Limb (tissue), 2 donors: ENCODE results near the gene SH3GL3.

ENCODE experiments used
- DNase-seq, 2 donors: peaks; one replicate each; pipeline ENCODE4 v3.0.0-alpha.2; 2016; ENCODE audit errors: extremely low spot score in 2 of 2

SH3GL3 gene

DNA sequence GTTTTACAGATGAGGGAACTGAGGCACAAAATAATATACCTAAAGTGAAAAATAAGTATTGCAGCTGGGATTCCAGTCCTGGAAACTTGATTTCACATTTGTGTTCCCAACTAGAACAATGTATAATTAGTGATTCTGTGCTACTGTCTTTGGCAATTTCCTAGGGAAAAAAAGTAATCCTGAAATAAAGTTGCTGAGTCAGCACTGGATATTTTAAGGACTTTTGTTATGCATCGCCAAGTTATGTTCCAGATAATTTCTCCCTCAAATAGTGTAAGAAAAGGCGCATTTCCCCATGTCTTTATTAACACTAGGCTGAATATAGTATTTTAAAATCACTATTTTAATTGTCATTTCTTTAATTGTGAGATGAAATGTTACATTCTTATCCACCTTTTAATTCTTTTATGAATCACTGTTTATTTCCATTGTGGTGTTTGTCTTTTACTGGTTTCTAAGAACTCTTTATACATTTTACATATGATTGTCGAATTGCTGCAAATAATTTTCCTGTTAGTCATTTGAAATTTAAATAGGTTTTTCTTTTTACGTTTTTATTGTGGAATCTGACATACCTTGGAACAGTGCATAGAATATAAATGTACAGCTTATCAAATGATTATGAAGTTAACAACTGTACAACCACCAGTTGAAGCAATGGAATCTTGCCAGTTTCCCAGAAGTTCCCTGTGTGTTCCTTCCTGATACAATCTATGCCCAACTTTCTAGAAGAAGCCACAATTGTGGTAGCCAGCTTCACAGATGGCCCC lies 56.6 kb downstream of the SH3GL3 start:
- no peak for DNase-seq

DNA sequence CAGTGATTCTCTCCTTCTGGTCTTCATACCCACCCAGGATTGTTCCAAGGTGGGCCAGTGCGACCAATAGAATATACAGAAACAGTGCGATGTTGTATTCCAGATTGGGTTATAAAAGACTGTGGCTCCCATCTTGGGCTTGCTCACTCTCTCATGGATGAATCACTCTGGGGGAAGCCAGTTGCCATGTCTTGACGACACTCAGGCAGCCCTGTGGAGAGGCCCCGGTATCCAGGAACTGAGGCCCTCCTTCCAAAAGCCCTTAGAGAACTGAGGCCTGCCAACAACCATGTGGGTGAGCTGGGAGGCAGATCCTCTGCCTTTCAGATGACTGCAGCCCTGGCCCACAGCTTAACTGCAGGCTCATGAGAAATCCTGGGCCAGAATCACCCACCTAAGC lies 57.2 kb downstream of the SH3GL3 start:
- no peak for DNase-seq

GRCh38 chr15:83510001-83510400 lies 62.9 kb downstream of the SH3GL3 start:
- DNase-seq = no peak

DNA sequence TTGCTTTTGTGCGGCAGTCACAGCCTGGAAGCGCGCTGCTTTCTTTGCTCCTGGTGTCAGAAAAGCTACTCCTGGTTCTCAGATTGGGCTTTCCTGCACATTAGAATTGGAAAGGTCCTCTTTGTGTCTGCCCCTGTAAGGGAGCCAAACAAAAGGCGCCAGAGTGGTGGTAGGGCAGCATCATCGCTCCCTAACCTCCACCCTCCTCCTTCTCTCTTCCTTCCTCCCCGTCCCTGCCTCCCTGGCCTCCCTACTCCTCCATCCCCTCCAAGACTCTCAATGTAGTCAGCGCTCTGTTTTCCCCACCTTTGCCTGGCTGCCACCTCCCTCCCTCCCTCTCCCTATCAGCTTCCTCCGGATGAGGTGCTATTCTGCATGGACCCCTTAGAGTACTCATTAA lies 65.3 kb downstream of the SH3GL3 start:
- no peak for DNase-seq

- no peak for DNase-seq
Observed at GRCh38 chr15:83514584-83514983, 67.4 kb downstream of the SH3GL3 start.

DNA sequence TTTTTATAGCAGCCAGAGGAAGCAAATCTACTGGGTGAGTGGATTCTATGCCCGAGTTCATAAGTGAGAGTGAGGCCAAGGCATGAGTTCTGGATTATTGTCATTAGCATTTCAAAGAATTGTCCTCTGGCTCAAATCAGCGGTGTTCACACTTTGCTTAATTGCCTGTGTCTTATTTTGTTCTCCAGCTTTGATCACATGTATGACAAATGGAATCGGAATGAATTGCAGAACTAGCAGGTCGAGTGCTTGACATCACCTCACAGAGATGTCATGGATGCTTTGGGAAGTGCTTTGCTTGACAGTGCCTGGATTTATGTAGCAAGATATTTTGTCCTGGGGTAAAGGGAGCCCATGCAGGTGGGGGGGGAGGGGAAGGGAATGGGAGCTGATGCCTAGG lies 68.0 kb downstream of the SH3GL3 start:
- DNase-seq = no peak

GRCh38 chr15:83516935-83517334 lies 69.8 kb downstream of the SH3GL3 start:
- no peak for DNase-seq

DNA sequence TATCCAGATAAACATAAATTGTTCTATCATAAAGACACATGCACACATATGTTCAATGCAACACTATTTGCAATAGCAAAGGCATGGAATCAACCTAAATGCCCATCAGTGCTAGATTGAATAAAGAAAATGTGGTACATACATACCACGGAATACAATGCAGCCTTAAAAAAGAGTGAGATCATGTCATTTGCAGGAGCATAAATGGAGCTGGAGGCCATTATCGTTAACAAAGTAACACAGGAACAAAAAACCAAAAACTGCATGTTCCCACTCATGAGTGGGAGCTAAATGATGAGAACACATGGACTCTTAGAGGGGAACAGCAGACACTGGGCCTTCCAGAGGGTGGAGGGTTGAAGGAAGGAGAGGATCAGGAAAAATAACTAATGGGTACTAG lies 79.2 kb downstream of the SH3GL3 start:
- no peak for DNase-seq

GRCh38 chr15:83533410-83533962 lies 86.3 kb downstream of the SH3GL3 start:
- no peak for DNase-seq

DNA sequence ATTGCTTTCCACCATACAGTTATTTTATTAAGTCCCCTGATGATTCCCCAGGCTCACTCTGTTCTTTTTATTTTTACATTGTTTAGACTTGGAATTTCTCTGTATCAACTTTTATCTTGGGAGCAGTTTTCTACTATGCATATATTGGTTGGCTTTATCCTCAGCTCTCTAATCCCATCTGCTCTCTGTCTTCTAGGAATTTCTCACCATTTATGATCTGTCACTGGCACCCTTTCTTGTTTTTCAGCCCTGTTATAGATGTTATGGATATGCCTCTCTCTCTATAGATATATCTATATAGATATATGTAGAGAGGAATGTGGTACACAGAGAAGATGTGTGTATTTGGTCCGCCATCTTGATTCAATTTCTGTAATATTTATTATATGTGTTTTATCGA lies 90.5 kb downstream of the SH3GL3 start:
- DNase-seq = no peak

DNA sequence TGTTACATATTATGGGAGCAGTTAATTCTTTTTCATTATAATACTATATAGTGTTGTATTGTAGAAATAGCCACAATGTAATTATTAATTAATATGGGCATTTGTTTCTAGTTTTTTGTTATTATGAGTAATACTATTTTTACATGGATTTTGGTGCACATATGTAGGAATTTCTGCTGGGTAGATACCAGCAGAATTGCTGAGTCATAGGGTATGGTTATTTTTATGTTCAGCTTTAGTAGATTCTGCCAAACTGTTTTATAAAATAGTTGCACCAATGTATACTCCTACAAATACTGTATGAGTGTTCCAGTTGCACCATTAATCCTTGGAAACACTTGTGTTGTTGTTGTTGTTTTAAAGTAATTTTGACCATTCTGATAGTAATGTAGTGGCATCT lies 91.5 kb downstream of the SH3GL3 start:
- DNase-seq = no peak

DNA sequence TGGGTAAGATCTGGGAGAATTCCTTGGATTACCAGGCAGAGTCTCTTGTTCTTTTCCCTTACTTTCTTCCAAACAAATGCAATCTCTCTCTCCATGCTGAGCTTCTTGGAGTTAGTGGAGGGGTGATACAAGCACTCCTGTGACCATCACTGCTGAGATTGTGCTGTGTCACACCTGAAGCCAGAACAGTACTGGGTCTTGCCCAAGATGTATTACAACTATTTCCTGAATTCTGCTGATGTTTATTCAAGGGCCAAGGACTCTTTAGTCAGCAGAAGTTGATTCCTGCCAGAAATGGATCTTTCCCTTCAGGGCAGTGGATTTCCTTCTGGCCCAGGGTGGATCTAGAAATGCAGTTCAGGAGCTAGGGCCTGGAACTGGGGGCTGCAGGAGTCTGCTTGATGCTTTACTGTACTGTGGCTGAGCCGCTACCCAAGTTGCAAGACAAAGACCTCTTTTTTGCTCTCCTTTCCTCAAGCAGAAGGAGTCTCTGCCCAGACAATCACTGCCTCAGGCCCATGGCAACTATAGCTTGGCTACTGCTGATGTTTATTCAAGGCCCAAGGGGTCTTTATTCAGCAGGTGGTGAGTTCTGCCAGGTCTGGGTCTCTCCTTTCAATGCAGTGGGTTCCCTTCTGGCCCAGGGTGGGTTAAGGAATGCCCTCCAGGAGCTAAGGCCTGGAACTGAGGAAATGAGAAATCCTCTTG lies 98.8 kb downstream of the SH3GL3 start:
- no peak for DNase-seq

DNA sequence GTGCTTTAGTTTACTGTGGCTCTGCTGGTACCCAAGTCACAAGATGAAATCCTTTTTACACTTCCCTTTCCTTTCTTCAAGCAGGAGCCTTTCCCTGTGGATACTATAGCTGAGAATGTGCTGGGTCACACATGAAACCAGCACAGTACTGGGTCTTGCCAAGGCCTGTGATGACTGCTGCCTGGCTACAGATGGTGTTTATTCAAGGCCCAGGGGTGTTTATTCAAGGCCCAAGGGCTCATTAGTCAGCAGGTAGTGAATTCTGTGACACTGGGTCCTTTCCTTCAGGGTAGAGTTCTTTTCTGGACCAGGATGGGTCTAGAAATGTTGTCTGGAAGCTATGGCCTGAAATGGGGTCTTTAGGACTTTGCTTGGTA lies 99.4 kb downstream of the SH3GL3 start:
- DNase-seq = no peak

DNA sequence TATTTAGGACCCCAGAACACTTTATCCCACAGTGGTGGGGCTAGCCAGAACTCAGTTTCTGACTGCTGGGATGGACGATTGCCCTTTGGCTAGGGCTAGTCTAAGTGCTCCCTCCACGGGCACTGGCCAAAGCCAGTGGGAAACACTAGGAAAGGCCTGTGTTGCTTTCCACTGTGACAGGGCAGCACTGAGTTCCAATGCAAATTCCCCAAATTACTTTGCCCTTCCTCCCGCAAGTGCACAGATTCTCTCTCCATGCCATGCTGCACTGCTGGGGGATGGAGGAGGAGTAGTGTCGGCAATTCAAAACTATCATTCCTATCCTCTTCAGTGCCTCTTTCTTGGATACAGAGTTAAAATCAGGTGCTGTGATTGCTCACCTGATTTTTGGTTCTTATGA lies 100.0 kb downstream of the SH3GL3 start:
- DNase-seq = no peak

DNA sequence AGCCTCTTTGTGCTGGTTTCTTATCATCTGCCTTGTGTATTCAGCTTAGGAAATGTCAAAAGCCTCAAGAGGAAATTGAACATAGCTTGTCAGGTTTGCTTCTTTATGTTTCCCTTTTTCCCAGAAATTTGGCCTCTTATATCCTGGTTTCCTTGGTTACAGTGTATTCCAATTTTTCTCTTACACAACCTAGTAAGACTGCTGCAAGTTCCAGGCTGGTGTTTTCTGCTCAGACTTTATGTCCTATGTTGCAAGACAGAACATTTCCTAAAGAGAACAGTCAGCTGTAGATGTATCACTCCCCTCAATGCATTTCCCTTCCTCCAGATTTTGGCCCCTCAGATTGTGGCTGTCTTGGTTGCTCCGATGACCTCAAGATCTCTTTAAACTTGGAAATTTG lies 102.5 kb downstream of the SH3GL3 start:
- peak in 1 of 2 donors; percentile 30 for DNase-seq

- no peak for DNase-seq
Observed at GRCh38 chr15:83554558-83554957, 107.4 kb downstream of the SH3GL3 start.

GRCh38 chr15:83555383-83555782 lies 108.2 kb downstream of the SH3GL3 start:
- no peak for DNase-seq

DNA sequence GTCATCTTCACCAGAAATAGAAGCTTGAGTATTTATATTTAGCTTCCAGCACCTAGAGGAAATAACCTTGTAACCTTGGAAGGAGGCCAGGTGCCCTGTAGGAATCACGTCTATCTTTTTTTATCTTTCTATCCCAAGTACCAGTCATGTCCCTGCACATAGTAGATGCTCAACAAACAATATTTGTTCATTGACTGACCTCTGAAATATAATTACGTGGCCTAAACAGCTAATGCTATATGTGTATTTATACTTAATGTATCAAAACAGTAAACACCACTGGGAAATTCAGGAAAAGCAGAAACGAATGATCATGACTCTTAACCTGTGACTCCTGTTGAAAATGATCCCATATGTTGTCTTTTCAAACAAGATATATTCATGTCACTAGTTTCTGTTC lies 108.9 kb downstream of the SH3GL3 start:
- no peak for DNase-seq

GRCh38 chr15:83556754-83557153 lies 109.6 kb downstream of the SH3GL3 start:
- DNase-seq = no peak

GRCh38 chr15:83558146-83558545 lies 111.0 kb downstream of the SH3GL3 start:
- no peak for DNase-seq

- DNase-seq = peak; percentile 71 to 72
Observed at GRCh38 chr15:83559310-83559966, 112.3 kb downstream of the SH3GL3 start.

DNA sequence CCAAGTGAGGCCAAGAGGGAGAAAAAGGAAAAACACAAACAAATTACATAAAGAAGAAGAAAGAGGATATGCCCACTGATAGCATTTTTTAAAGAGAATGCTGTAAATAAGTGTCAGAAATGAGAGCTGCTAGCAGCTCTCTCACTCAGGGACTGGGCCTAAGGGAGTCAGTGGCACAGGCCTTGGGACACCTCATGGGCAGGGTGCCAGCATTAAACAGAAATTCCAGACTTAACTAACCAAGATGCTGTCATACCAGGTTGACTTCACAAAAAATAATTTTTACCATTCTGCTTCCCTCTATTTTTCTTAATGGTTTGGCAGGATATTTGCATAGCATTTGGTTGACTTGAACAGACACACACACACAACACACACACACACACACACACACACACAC lies 114.5 kb downstream of the SH3GL3 start:
- DNase-seq = no peak
